Mucosa of descending colon (tissue), 3 donors: Measurements from ENCODE around the gene CEP57. TPM values are rescaled to one million over a fixed set of nuclear protein-coding genes. Genes with fewer than 3 reads are reported as not detected.
"Not testable (repeated sequence)": the region's sequence is repeated elsewhere in the genome, so short reads cannot be mapped to it uniquely, and the experiment has no call there.

Source experiments
- ATAC-seq: fragments of 200-7000 bp; cut with Tn5 transposase; one replicate; pipeline ENCODE4 v1.9.1; 2020; ENCODE audit warnings: mild to moderate bottlenecking, moderate library complexity
- DNase-seq, 3 donors: peaks; one replicate each; pipeline ENCODE4 v3.0.0-alpha.2; 2020
- H3K36me3 ChIP-seq: fragments of 200-600 bp; one replicate; pipeline ENCODE4 v1.8.0; 2021; ENCODE audit warnings: low read depth, mild to moderate bottlenecking
- H3K4me1 ChIP-seq: fragments of 200-600 bp; one replicate; pipeline ENCODE4 v1.8.0; 2021; ENCODE audit warnings: low read depth, mild to moderate bottlenecking
- H3K4me3 ChIP-seq: fragments of 200-600 bp; one replicate; pipeline ENCODE4 v1.8.0; 2021; ENCODE audit warnings: mild to moderate bottlenecking
- H3K9me3 ChIP-seq: fragments of 200-600 bp; one replicate; pipeline ENCODE4 v1.8.0; 2021; ENCODE audit warnings: mild to moderate bottlenecking
- CTCF ChIP-seq: fragments of 200-600 bp; IDR thresholded peaks from one replicate; pipeline ENCODE4 v1.8.0; 2022; ENCODE audit warnings: antibody characterized with exemption, mild to moderate bottlenecking
- intact Hi-C, 2 donors: fragments of 100-400 bp; cut with DNase I in 1 of 2; cut with micrococcal nuclease in 1 of 2; formaldehyde crosslinking; loops; one replicate each; pipeline versions ENCODE4 v1.11.0 to v1.11.1; 2022; cut with DNase I, micrococcal nuclease
- total RNA-seq, 3 donors: library from RNA; stranded (reverse); fragmentation: NEBNext Ultra II Directional in 2 of 3; extraction: Animal tissue kit (Norgen Biotek cat#: 25700) in 2 of 3; gene quantifications; one replicate each; pipeline versions ENCODE4 v1.2.1 to v1.2.4, GENCODE V29; 2021 to 2023
- donor health status: DM: no; HTN: no; CAD: no; lungs with moderate emphysema.
- donor health status: DM: no; HTN: no; CAD: no.
- donor health status: DM: no; HTN: yes; CAD: no.

The CEP57 gene
- total RNA-seq, 3 donors from 2014 or later: 29.7 to 35.1 (median 29.9) TPM

- Histone ChIP-seq H3K9me3 (no peaks in the 10 kb centered on the region), H3K4me1 (no peaks in the 10 kb centered on the region), H3K36me3 (no peaks in the 10 kb centered on the region), H3K4me3 (no peak overlapping the region)
- intact Hi-C loops: no loop called here
- DNase-seq (no peak), ATAC-seq (no peak)
- TF ChIP-seq CTCF: no peak
Observed at GRCh38 chr11:95863486-95864140, 73.3 kb downstream of the CEP57 start.

- DNase-seq (no peak), ATAC-seq (no peak)
- no peak for TF ChIP-seq CTCF
- Histone ChIP-seq H3K36me3 (no peaks in the 10 kb centered on the region), H3K4me3 (no peak overlapping the region), H3K4me1 (no peaks in the 10 kb centered on the region), H3K9me3 (no peaks in the 10 kb centered on the region)
- intact Hi-C loops: no loop called here
Observed at GRCh38 chr11:95867105-95867504, 76.8 kb downstream of the CEP57 start.

- H3K9me3 ChIP-seq, DNase-seq, H3K4me3 ChIP-seq, H3K4me1 ChIP-seq, ATAC-seq, intact Hi-C loops, H3K36me3 ChIP-seq: not testable (repeated sequence)
Observed at GRCh38 chr11:95870877-95871276, 80.6 kb downstream of the CEP57 start.

GRCh38 chr11:95877291-95877690 lies 87.0 kb downstream of the CEP57 start:
- H3K4me1 ChIP-seq: no peaks in the 10 kb centered on the region
- no peak for DNase-seq
- no peak overlapping the region for H3K4me3 ChIP-seq
- peak; percentile 22 for ATAC-seq
- intact Hi-C loops: no loop called here
- no peaks in the 10 kb centered on the region for H3K9me3 ChIP-seq
- TF ChIP-seq CTCF: no peak
- H3K36me3 ChIP-seq: no peaks in the 10 kb centered on the region

Other genes with a start within 250 kb of the CEP57 start
- gene FAM76B, start 716 bp upstream of the CEP57 start, total RNA-seq: 10 to 100 TPM; 23.0 to 26.7 (median 24.5) TPM
- gene MTMR2, start 133.6 kb downstream of the CEP57 start, total RNA-seq: 10 to 100 TPM; 19.9 to 31.1 (median 21.3) TPM